ENCODE data around the gene PKIB.

Gene PKIB

GRCh38 chr6:122697458-122697857, 87.3 kb downstream of the PKIB start:
- no peaks in the 10 kb centered on the region for H3K79me2 ChIP-seq (ENCODE audit: low read length)
- no peak overlapping the region for H3K27ac ChIP-seq (ENCODE audit: low read length)
- H3K9me3 ChIP-seq (ENCODE audit: insufficient read depth, low read length), result no peaks in the 10 kb centered on the region
- no peak overlapping the region for H3K4me2 ChIP-seq (ENCODE audit: low read length)
- no peak overlapping the region for H3K4me3 ChIP-seq (ENCODE audit: low read length)
- no peaks in the 10 kb centered on the region for H3K4me1 ChIP-seq (ENCODE audit: low read length)
- no peaks in the 10 kb centered on the region for H3K27me3 ChIP-seq (ENCODE audit: low read depth, low read length)
- TF ChIP-seq CTCF (IDR thresholded peaks at IDR 0.05; ENCODE audit: low read depth, low read length), result no peak
- no peaks in the 10 kb centered on the region for H4K20me1 ChIP-seq (ENCODE audit: insufficient read depth, low read length)
- no peaks in the 10 kb centered on the region for H3K36me3 ChIP-seq (replicated peaks; ENCODE audit: low read depth, low read length)
- H2AFZ ChIP-seq (ENCODE audit: low read depth, low read length), result no peak overlapping the region
- H3K9ac ChIP-seq (ENCODE audit: low read length), result no peak overlapping the region

- Histone ChIP-seq H3K36me3 (replicated peaks; ENCODE audit: low read depth, low read length) (no peaks in the 10 kb centered on the region), H3K27ac (ENCODE audit: low read length) (no peak overlapping the region), H3K9ac (ENCODE audit: low read length) (no peak overlapping the region), H3K4me3 (ENCODE audit: low read length) (no peak overlapping the region), H3K27me3 (ENCODE audit: low read depth, low read length) (no peaks in the 10 kb centered on the region), H4K20me1 (ENCODE audit: insufficient read depth, low read length) (no peaks in the 10 kb centered on the region), H3K4me1 (ENCODE audit: low read length) (no peaks in the 10 kb centered on the region), H3K9me3 (ENCODE audit: insufficient read depth, low read length) (no peaks in the 10 kb centered on the region), H3K79me2 (ENCODE audit: low read length) (no peaks in the 10 kb centered on the region), H2AFZ (ENCODE audit: low read depth, low read length) (no peak overlapping the region), H3K4me2 (ENCODE audit: low read length) (no peak overlapping the region)
- TF ChIP-seq EZH2phosphoT487 (IDR thresholded peaks at IDR 0.05; ENCODE audit: low read depth), result no peak
- no peak for TF ChIP-seq CTCF (IDR thresholded peaks at IDR 0.05; ENCODE audit: low read depth, low read length)
Observed at GRCh38 chr6:122701666-122702065, 91.5 kb downstream of the PKIB start.

DNA sequence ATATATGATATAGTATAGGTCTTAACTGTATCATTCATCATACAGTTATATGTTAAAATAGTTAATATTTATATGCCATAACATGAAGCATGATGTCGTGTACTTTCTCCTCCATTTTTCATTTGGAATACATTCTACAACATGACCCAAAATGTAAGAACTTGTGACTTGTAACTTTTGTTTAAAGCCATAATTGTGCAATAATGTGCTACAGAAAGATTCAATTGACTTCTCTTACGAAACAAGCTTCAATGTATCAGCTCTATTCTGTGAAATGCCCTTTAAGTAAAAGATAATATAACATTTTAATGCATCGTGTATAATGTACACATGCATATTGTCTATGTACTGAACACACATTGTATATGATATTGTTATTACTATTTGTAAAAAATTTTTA, 92.6 kb downstream of the PKIB start:
- no peak overlapping the region for H3K27ac ChIP-seq (ENCODE audit: low read length)
- no peaks in the 10 kb centered on the region for H3K9me3 ChIP-seq (ENCODE audit: insufficient read depth, low read length)
- H3K4me1 ChIP-seq (ENCODE audit: low read length), result no peaks in the 10 kb centered on the region
- H2AFZ ChIP-seq (ENCODE audit: low read depth, low read length), result no peak overlapping the region
- H4K20me1 ChIP-seq (ENCODE audit: insufficient read depth, low read length), result no peaks in the 10 kb centered on the region
- H3K79me2 ChIP-seq (ENCODE audit: low read length), result no peaks in the 10 kb centered on the region
- no peak overlapping the region for H3K4me3 ChIP-seq (ENCODE audit: low read length)
- H3K27me3 ChIP-seq (ENCODE audit: low read depth, low read length), result no peaks in the 10 kb centered on the region
- TF ChIP-seq CTCF (IDR thresholded peaks at IDR 0.05; ENCODE audit: low read depth, low read length), result no peak
- TF ChIP-seq EZH2phosphoT487 (IDR thresholded peaks at IDR 0.05; ENCODE audit: low read depth), result no peak
- no peaks in the 10 kb centered on the region for H3K36me3 ChIP-seq (replicated peaks; ENCODE audit: low read depth, low read length)
- no peak overlapping the region for H3K4me2 ChIP-seq (ENCODE audit: low read length)
- no peak overlapping the region for H3K9ac ChIP-seq (ENCODE audit: low read length)

DNA sequence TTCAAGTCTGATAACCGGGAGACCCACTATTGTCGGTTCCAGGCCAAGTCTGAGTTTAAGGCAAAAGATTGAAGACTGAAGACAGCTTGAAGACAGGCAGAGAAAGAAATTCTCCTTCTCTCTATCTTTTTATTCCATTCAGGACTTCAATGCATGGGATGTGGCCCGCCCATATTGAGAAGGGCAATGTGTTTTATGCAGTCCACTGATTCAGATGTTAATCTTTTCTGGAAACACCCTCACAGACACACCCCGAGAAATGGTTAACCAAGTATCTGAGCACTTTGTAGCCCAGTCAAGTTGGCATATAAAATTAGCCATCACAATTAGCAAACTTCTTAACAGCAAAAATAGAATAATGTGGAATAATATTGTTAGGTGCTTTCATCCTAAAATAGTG, 93.9 kb downstream of the PKIB start:
- Histone ChIP-seq H3K4me1 (ENCODE audit: low read length) (no peaks in the 10 kb centered on the region), H3K36me3 (replicated peaks; ENCODE audit: low read depth, low read length) (no peaks in the 10 kb centered on the region), H3K9me3 (ENCODE audit: insufficient read depth, low read length) (no peaks in the 10 kb centered on the region), H3K9ac (ENCODE audit: low read length) (no peak overlapping the region), H3K79me2 (ENCODE audit: low read length) (no peaks in the 10 kb centered on the region), H3K4me3 (ENCODE audit: low read length) (no peak overlapping the region), H3K4me2 (ENCODE audit: low read length) (no peak overlapping the region), H3K27ac (ENCODE audit: low read length) (no peak overlapping the region), H4K20me1 (ENCODE audit: insufficient read depth, low read length) (no peaks in the 10 kb centered on the region), H2AFZ (ENCODE audit: low read depth, low read length) (no peak overlapping the region), H3K27me3 (ENCODE audit: low read depth, low read length) (no peaks in the 10 kb centered on the region)
- TF ChIP-seq CTCF (IDR thresholded peaks at IDR 0.05; ENCODE audit: low read depth, low read length) (no peak), EZH2phosphoT487 (IDR thresholded peaks at IDR 0.05; ENCODE audit: low read depth) (no peak)
